ACC112 (cell line): ENCODE measurements around the gene ENTPD3.
A peak's percentile ranks its signal among the peaks of the same experiment; 100 is the strongest.
"Not testable (repeated sequence)": the region's sequence is repeated elsewhere in the genome, so short reads cannot be mapped to it uniquely, and the experiment has no call there.

Experiments used
- H2AFZ ChIP-seq: fragments of 200-600 bp; sonication (generic); one replicate; pipeline ENCODE4 v1.6.0; 2017; ENCODE audit warnings: antibody characterized with exemption, low read length; ENCODE audit not compliant: unreplicated experiment
- H3K27ac ChIP-seq: fragments of 200-600 bp; sonication (generic); 2 replicates; pipeline ENCODE4 v1.5.1; 2014; ENCODE audit warnings: low read depth, mild to moderate bottlenecking, antibody characterized with exemption, low read length, moderate library complexity
- H3K27me3 ChIP-seq: fragments of 200-600 bp; sonication (generic); 2 replicates; pipeline ENCODE4 v1.6.1; 2014; ENCODE audit warnings: mild to moderate bottlenecking, antibody characterized with exemption, low read length, moderate library complexity, mixed read lengths; ENCODE audit not compliant: insufficient read depth
- H3K36me3 ChIP-seq: fragments of 200-600 bp; sonication (generic); 2 replicates; pipeline ENCODE4 v1.6.1; 2016; ENCODE audit warnings: mild to moderate bottlenecking, antibody characterized with exemption, low read length, moderate library complexity, mixed read lengths; ENCODE audit not compliant: insufficient read depth
- H3K4me1 ChIP-seq: fragments of 200-600 bp; sonication (generic); one replicate; pipeline ENCODE4 v1.6.1; 2016; ENCODE audit warnings: low read length, mixed read lengths; ENCODE audit not compliant: insufficient read depth, unreplicated experiment, control insufficient read depth
- H3K4me3 ChIP-seq: fragments of 200-600 bp; sonication (generic); 2 replicates; pipeline ENCODE4 v1.5.1; 2014; ENCODE audit warnings: mild to moderate bottlenecking, low read depth, low read length
- H3K79me2 ChIP-seq: fragments of 200-600 bp; sonication (generic); one replicate; pipeline ENCODE4 v1.6.0; 2016; ENCODE audit warnings: low read length; ENCODE audit not compliant: control insufficient read depth, unreplicated experiment, insufficient read depth

The ENTPD3 gene

GRCh38 chr3:40461161-40461560 is 74.2 kb downstream of the ENTPD3 start:
- Histone ChIP-seq H3K4me3 (no peak overlapping the region), H3K79me2 (peaks cover 30% of the 10 kb centered on the region), H3K4me1 (peaks cover 20% of the 10 kb centered on the region), H3K27me3 (no peaks in the 10 kb centered on the region), H3K36me3 (peaks cover 37% of the 10 kb centered on the region), H2AFZ (no peak overlapping the region), H3K27ac (no peak overlapping the region)

DNA sequence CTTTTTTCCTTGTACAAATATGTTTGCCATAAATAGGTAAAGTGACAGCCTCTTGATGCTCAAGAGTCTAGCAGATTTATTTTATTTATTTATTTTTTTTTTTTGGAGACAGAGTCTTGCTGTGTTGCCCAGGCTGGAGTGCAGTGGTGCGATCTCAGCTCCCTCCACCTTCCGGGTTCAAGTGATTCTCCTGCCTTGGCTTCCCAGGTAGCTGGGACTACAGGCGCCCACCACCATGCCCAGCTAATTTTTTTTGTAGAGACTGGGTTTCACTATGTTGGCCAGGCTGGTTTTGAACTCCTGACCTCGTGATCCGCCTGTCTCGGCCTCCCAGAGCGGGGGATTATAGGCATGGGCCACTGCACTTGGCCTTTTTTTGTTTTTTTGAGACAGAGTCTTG is 75.9 kb downstream of the ENTPD3 start:
- H3K27ac ChIP-seq, H3K4me3 ChIP-seq, H2AFZ ChIP-seq, H3K27me3 ChIP-seq: not testable (repeated sequence)
- H3K4me1 ChIP-seq, result peaks cover 20% of the 10 kb centered on the region
- H3K36me3 ChIP-seq, result peaks cover 36% of the 10 kb centered on the region
- peaks cover 23% of the 10 kb centered on the region for H3K79me2 ChIP-seq

DNA sequence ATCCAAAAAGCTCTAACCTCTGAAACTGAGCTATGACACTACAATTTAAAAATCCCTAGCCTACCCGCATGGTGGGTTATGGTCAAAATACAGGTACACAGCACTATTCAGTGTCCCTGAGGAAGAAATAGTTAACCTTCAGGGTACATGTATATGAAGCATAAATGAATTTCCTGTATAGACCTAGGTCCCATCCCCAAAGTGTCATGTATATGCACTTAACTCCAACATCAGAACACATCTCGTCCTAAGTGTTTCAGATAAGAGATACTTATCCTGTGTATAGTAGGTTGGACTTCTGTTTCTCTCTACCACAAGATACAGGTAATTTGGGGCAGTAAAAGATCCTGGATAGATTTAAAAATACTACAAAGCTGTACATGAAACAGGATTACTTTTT is 76.6 kb downstream of the ENTPD3 start:
- no peak overlapping the region for H3K4me3 ChIP-seq

DNA sequence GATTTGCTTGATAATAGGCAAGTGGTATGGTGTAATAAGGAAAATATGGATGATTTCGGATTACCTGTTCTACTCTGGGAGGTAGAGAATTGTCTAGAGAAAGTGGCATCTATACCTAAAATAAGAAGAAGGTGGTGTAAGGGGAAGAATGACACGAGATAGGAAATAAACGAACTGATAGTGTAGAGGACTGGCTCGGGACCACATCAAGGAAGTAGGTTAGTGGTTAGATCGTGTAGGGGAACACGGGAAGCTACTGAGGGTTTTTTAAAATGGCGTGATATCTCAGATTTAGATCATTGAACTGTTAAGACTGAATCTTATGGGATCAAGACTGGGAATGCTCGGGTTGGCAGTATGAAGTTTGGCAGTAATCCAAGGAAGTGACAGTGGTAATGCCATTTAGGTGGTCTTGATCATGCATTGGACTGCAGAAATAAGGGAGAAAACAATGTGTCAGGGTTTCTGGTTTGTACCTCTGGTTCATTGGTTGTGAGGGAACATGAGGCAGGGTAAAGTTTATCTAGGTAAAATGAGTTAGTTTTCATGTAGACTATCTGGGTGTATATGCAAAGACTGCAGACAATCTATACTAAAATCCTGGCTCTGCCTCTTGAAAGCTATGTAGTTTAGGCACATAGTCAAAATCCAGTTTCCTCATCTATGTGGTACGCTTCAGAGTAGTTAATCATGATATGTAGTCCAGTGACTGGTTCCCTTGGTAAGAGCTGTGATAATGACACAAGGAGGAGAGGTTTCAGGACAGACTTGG is 77.5 kb downstream of the ENTPD3 start:
- H3K79me2 ChIP-seq, result peaks cover 7% of the 10 kb centered on the region
- no peak overlapping the region for H3K4me3 ChIP-seq
- no peak overlapping the region for H3K27ac ChIP-seq
- no peaks in the 10 kb centered on the region for H3K27me3 ChIP-seq
- H2AFZ ChIP-seq, result no peak overlapping the region
- H3K36me3 ChIP-seq, result peaks cover 23% of the 10 kb centered on the region
- peaks cover 8% of the 10 kb centered on the region for H3K4me1 ChIP-seq

More for the DNA sequence above, 76.6 kb downstream of the ENTPD3 start:
- Histone ChIP-seq H3K79me2 (peaks cover 16% of the 10 kb centered on the region), H3K27me3 (no peaks in the 10 kb centered on the region), H3K27ac (no peak overlapping the region), H3K36me3 (peaks cover 31% of the 10 kb centered on the region), H2AFZ (no peak overlapping the region), H3K4me1 (peaks cover 16% of the 10 kb centered on the region)

- H3K4me3 ChIP-seq, result no peak overlapping the region
- H3K36me3 ChIP-seq, result peaks cover 21% of the 10 kb centered on the region
- peaks cover 4% of the 10 kb centered on the region for H3K4me1 ChIP-seq
- peaks cover 3% of the 10 kb centered on the region for H3K79me2 ChIP-seq
- H2AFZ ChIP-seq, result no peak overlapping the region
- no peak overlapping the region for H3K27ac ChIP-seq
- no peaks in the 10 kb centered on the region for H3K27me3 ChIP-seq
Observed at GRCh38 chr3:40465111-40465407, 78.1 kb downstream of the ENTPD3 start.

- no peak overlapping the region for H2AFZ ChIP-seq
- H3K4me3 ChIP-seq, result no peak overlapping the region
- H3K4me1 ChIP-seq, result peaks cover under 1% of the 10 kb centered on the region
- no peak overlapping the region for H3K27ac ChIP-seq
- H3K27me3 ChIP-seq, result no peaks in the 10 kb centered on the region
- peaks cover 17% of the 10 kb centered on the region for H3K36me3 ChIP-seq
- no peaks in the 10 kb centered on the region for H3K79me2 ChIP-seq
Observed at GRCh38 chr3:40465456-40465855, 78.5 kb downstream of the ENTPD3 start.

GRCh38 chr3:40468018-40468417 is 81.0 kb downstream of the ENTPD3 start:
- H3K27ac ChIP-seq, result no peak overlapping the region

DNA sequence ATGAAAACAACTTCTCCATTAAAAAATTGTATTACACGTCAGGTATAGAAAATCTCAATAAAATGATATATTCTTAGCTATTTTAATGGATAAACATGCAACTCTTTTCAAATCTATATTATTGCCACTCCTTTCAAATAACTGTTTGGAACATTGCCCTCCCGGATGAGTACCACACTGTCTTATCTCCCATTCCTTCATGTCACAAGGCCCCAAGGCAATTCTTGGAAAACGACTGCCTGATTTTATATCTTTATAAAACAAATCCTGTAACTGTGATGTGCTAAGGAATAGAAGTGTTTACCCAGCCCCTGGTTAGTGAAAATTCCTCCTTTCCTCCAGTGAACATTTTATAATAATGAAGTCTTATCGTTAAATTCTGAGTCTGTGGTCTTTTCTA is 83.7 kb downstream of the ENTPD3 start:
- H3K27ac ChIP-seq, result no peak overlapping the region
- no peaks in the 10 kb centered on the region for H3K4me1 ChIP-seq
- H2AFZ ChIP-seq, result no peak overlapping the region
- H3K4me3 ChIP-seq, result no peak overlapping the region
- no peaks in the 10 kb centered on the region for H3K79me2 ChIP-seq
- H3K36me3 ChIP-seq, result no peaks in the 10 kb centered on the region
- H3K27me3 ChIP-seq, result no peaks in the 10 kb centered on the region

More at GRCh38 chr3:40468018-40468417, 81.0 kb downstream of the ENTPD3 start:
- Histone ChIP-seq H3K36me3 (peaks cover 6% of the 10 kb centered on the region), H2AFZ (no peak overlapping the region), H3K27me3 (no peaks in the 10 kb centered on the region), H3K79me2 (no peaks in the 10 kb centered on the region), H3K4me3 (no peak overlapping the region), H3K4me1 (no peaks in the 10 kb centered on the region)

GRCh38 chr3:40476478-40477470 is 89.8 kb downstream of the ENTPD3 start, which contains the start of gene ZNF619:
TSS of gene ZNF619 (plus strand) at chr3:40477122. CDS start at chr3:40477980, 858 bp downstream.
- Histone ChIP-seq H3K27ac (peak within 1 kb of the TSS; percentile 35; the same call in 1 of the 2 replicates), H3K4me1 (peaks cover 9% of the 10 kb centered on the region), H3K36me3 (peaks cover 6% of the 10 kb centered on the region; the same call in 1 of the 2 replicates), H2AFZ (peak within 1 kb of the TSS; percentile 99), H3K4me3 (peak within 1 kb of the TSS; percentile 88), H3K79me2 (no peaks in the 10 kb centered on the region), H3K27me3 (no peaks in the 10 kb centered on the region)

GRCh38 chr3:40477666-40478065 is 90.7 kb downstream of the ENTPD3 start:
- Histone ChIP-seq H3K4me3 (peak overlapping the region; percentile 88), H2AFZ (peak overlapping the region; percentile 99), H3K36me3 (peaks cover 7% of the 10 kb centered on the region; the same call in 1 of the 2 replicates), H3K4me1 (peaks cover 9% of the 10 kb centered on the region), H3K27ac (no peak overlapping the region), H3K27me3 (no peaks in the 10 kb centered on the region), H3K79me2 (no peaks in the 10 kb centered on the region)
